ENCODE measurements around the gene GPSM1. TPM values are rescaled to one million over a fixed set of nuclear protein-coding genes. Genes with fewer than 3 reads are reported as not detected.

Gene GPSM1
- total RNA-seq, 1 donor from 2014 or later: 35.4 TPM

DNA sequence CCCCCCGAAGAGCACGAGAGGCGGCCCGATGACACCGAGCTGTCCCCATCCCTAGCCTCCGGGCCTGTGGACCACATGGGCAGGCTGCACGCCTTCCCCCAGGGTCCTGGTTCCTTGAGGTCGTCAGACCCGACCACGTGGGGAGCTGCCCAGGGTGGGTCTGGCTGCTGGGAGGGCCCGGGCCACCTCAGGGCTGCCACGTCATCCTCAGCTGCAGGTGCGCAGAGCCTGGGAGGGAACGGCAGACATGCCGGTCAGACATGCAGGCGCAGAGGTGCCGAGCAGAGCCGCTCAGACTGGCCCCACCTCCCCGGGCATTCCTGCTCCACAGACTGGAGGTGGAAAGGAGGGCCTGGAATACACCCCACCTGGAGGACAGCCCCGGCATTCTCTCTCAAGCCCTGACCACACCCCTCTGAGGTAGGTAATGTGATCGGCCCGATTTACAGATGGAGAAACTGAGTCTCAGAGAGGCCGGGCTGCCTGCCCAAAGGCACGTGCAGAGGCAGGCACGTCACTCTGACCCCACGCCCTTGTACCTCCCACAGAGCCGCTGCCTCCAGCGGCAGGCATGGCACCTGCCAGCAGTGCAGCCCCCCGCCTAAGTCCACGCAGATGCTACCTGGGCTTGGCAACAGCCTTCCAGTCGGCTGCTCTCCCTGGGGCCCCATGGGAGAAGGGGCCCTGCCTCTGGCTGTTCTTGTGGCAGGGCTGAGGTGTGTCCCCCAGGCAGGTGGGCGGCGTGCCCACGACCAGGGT, 24.1 kb upstream of the GPSM1 start:
- no peaks in the 10 kb centered on the region for H3K27me3 ChIP-seq
- no peaks in the 10 kb centered on the region for H3K4me1 ChIP-seq
- DNase-seq (ENCODE audit: extremely low spot score in 2 of 2): no peak
- no peaks in the 10 kb centered on the region for H3K36me3 ChIP-seq
- TF ChIP-seq POLR2A (IDR thresholded peaks at IDR 0.05): no peak
- intact Hi-C loops (cut with DNase I): no loop called here
- H3K4me3 ChIP-seq: no peak overlapping the region
- H3K27ac ChIP-seq: no peak overlapping the region
- no peaks in the 10 kb centered on the region for H3K9me3 ChIP-seq

DNA sequence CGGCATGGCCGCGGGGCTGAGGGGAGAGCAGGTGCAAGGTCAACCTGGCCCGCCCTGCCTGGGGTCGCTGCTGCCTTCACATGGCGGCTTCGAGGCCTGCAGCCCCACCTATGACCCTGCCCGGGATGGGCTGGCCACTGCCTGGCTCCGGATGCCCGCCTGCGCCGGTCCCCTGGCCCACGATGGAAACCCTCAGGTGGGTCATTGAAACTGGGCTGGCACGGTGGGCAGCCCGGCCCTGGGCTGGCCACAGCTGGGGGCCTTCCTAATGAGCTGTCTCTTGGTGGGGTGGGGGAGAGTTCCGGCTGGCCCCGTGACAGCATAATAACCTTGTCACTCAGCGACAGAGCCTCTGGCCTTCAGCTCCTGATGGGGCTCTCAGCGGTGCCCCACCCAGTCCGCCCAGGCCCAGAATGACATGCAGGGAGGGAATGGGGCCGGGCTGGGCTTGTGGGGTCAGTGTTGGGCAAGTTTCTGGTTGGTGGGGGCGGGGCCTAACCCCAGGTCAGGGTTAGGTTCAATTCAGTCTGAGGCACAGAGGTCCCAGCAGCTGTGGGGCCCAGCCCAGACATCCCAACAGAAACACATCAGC, 23.4 kb upstream of the GPSM1 start, which contains the start of gene CCDC187:
CCDC187 (minus strand) TSS at position 270 of the 592 bp plus-strand sequence; CDS start at position 6, 264 bp downstream.
- H3K9me3 ChIP-seq: no peaks in the 10 kb centered on the region
- DNase-seq (ENCODE audit: extremely low spot score in 2 of 2): no peak
- H3K4me1 ChIP-seq: no peaks in the 10 kb centered on the region
- no peak within 1 kb of the TSS for H3K27ac ChIP-seq
- H3K4me3 ChIP-seq: no peak within 1 kb of the TSS
- H3K27me3 ChIP-seq: no peaks in the 10 kb centered on the region
- no peak for TF ChIP-seq POLR2AphosphoS5 (IDR thresholded peaks at IDR 0.05; ENCODE audit: insufficient read depth in 1 of 2, low read depth in 1 of 2)
- TF ChIP-seq, protein P1, sequence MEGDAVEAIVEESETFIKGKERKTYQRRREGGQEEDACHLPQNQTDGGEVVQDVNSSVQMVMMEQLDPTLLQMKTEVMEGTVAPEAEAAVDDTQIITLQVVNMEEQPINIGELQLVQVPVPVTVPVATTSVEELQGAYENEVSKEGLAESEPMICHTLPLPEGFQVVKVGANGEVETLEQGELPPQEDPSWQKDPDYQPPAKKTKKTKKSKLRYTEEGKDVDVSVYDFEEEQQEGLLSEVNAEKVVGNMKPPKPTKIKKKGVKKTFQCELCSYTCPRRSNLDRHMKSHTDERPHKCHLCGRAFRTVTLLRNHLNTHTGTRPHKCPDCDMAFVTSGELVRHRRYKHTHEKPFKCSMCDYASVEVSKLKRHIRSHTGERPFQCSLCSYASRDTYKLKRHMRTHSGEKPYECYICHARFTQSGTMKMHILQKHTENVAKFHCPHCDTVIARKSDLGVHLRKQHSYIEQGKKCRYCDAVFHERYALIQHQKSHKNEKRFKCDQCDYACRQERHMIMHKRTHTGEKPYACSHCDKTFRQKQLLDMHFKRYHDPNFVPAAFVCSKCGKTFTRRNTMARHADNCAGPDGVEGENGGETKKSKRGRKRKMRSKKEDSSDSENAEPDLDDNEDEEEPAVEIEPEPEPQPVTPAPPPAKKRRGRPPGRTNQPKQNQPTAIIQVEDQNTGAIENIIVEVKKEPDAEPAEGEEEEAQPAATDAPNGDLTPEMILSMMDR (IDR thresholded peaks at IDR 0.05): no peak
- no peak for TF ChIP-seq POLR2A (IDR thresholded peaks at IDR 0.05)
- intact Hi-C loops (cut with DNase I): no loop called here
- H3K36me3 ChIP-seq: no peaks in the 10 kb centered on the region

DNA sequence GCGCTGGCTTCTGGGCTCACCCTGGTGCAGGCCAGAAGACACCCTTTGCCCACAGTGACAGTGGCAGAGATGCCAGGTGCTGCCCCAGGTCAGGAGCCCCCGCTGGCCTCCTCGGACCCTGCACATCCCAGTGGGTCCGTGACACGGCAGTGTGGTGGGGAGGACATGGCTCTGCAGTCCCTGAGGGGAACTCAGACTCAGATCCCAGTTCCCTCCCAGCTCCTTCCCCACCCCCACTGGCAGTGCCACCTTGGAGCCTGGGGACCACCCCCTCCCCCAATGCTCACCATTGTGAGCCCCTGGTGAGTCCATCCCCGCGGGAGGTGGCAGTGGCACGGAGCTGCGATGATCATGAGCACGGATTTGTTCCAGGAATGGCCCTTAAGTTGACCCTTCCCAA, 22.9 kb upstream of the GPSM1 start:
- H3K27me3 ChIP-seq: no peaks in the 10 kb centered on the region
- H3K4me1 ChIP-seq: no peaks in the 10 kb centered on the region
- intact Hi-C loops (cut with DNase I): no loop called here
- no peaks in the 10 kb centered on the region for H3K36me3 ChIP-seq
- DNase-seq (ENCODE audit: extremely low spot score in 2 of 2): no peak
- no peaks in the 10 kb centered on the region for H3K9me3 ChIP-seq
- no peak overlapping the region for H3K27ac ChIP-seq
- no peak for TF ChIP-seq POLR2AphosphoS5 (IDR thresholded peaks at IDR 0.05; ENCODE audit: insufficient read depth in 1 of 2, low read depth in 1 of 2)
- TF ChIP-seq POLR2A (IDR thresholded peaks at IDR 0.05): no peak
- TF ChIP-seq, protein P1 (IDR thresholded peaks at IDR 0.05): no peak
- no peak overlapping the region for H3K4me3 ChIP-seq

DNA sequence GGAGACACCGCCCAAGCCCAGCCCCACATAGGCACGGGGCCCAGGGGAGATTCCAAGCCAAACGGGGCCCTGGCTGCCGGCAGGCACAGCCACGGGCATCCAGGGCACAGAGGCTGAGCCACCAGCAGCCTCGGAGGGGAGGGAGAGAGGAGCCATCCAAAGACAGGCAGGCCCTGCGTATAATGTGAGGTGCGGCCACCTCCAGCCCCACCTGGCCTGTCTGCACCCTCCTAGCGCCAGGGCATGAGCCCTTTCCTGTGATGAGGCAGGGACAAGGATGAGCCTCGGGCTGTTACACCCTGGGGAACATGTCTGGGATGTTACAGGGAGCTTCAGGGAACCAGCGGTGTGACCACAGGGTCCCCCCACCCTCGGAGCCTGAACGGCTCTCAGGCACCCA, 22.4 kb upstream of the GPSM1 start:
- Histone ChIP-seq H3K27me3 (no peaks in the 10 kb centered on the region), H3K4me3 (no peak overlapping the region), H3K27ac (no peak overlapping the region), H3K36me3 (no peaks in the 10 kb centered on the region), H3K9me3 (no peaks in the 10 kb centered on the region), H3K4me1 (no peaks in the 10 kb centered on the region)
- TF ChIP-seq POLR2AphosphoS5 (IDR thresholded peaks at IDR 0.05; ENCODE audit: insufficient read depth in 1 of 2, low read depth in 1 of 2) (no peak), POLR2A (IDR thresholded peaks at IDR 0.05) (no peak)
- TF ChIP-seq, protein P1 (IDR thresholded peaks at IDR 0.05): no peak
- intact Hi-C loops (cut with DNase I): no loop called here
- DNase-seq (ENCODE audit: extremely low spot score in 2 of 2): no peak

DNA sequence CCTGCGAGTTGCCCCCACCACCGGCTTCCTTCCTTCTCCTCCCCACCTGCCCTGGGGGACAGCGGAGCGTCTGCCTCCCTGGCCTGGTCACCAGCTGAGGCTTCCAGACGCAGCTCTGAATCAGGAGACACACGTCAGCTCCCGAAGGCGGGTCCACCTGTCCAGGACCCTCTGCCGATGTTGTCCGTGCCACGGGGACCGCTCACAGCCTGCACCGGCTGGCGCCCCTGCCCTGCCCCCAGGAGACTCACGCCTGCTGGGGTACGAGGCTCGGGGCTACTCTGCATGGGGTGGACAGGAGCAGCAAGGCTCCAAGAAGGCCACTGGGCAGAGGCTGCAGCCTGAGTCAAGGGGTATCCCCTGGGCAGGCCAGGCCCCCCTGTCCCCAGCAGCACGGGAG, 21.5 kb upstream of the GPSM1 start:
- H3K27me3 ChIP-seq: no peaks in the 10 kb centered on the region
- no peak for DNase-seq (ENCODE audit: extremely low spot score in 2 of 2)
- no peaks in the 10 kb centered on the region for H3K9me3 ChIP-seq
- H3K4me1 ChIP-seq: no peaks in the 10 kb centered on the region
- intact Hi-C loops (cut with DNase I): no loop called here
- H3K27ac ChIP-seq: no peak overlapping the region
- no peaks in the 10 kb centered on the region for H3K36me3 ChIP-seq
- TF ChIP-seq POLR2A (IDR thresholded peaks at IDR 0.05) (no peak), POLR2AphosphoS5 (IDR thresholded peaks at IDR 0.05; ENCODE audit: insufficient read depth in 1 of 2, low read depth in 1 of 2) (no peak)
- TF ChIP-seq, protein P1 (IDR thresholded peaks at IDR 0.05): no peak
- H3K4me3 ChIP-seq: no peak overlapping the region
